PFSK-1 (cell line): ENCODE measurements around the gene PHAX.

Experiments
- FOXP2 ChIP-seq: optimal IDR thresholded peaks from 2 replicates; pipeline ENCODE3; 2011; ENCODE audit warnings: borderline replicate concordance, control low read depth, inconsistent platforms; ENCODE audit not compliant: insufficient read depth; ENCODE audit errors: extremely low read length, extremely low read depth
- POLR2AphosphoS5 ChIP-seq: IDR thresholded peaks from 2 replicates; pipeline ENCODE4 v1.6.1; 2012; ENCODE audit warnings: low read depth, mild to moderate bottlenecking, control low read depth, low read length, moderate library complexity
- SIN3A ChIP-seq: IDR thresholded peaks from 2 replicates; pipeline ENCODE4 v1.6.1; 2012; ENCODE audit warnings: mild to moderate bottlenecking, low read length, moderate library complexity, borderline replicate concordance; ENCODE audit not compliant: insufficient read depth
- TAF1 ChIP-seq: IDR thresholded peaks from 2 replicates; pipeline ENCODE4 v1.6.1; 2012; ENCODE audit warnings: low read length, control low read depth, borderline replicate concordance; ENCODE audit not compliant: insufficient read depth
- TF ChIP-seq, protein P1 (sequence below), 2 experiments: IDR thresholded peaks; 2 replicates each; pipeline versions ENCODE4 v1.6.1 to v1.8.0; 2011 to 2012; ENCODE audit warnings: low read depth in 2 of 2, low read length in 2 of 2, control low read depth in 1 of 2, inconsistent platforms in 1 of 2, mild to moderate bottlenecking in 1 of 2, moderate library complexity in 1 of 2; ENCODE audit not compliant: insufficient read depth in 1 of 2

DNA sequence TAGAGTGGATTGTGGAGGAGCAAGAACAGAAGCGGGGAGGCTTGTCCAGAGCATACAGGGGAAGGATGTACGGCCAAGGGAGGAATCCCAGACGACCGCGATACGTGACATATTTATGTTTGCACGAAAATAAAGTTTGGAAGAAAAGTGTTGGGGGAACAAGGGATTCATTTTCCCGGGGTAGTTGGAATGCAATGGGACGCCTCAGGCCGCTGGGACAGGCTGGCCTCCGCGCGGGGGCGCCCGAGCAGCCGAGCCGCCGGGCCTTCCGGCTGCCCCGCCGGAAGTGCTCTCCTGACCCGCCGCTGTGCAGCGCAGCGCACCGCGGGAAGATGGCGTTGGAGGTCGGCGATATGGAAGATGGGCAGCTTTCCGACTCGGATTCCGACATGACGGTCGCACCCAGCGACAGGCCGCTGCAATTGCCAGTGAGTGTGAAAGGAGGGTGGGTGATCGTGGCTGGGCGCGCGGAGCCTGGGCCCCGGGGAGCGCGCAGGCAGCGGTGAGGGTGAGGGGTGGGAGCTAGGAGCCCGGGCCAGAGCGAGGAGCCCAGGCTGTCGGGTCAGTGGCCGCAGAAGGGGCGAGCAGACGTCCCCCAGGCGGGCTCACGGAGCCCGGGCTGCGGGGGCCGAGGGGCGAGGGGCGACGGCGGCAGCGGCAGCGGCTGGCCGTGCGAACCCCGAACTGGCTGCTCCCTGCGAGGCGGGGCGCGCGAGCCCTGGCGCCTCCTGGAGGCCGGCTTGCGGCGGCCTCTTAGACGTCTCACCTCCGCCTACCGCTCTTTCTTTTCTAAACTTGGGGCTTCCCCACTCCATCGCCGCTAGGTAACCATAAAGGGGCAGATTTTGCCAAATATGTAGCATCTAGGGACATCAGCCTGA is at the start of gene PHAX:
- TF ChIP-seq FOXP2 (peak; percentile 87), TAF1 (peak; percentile 95), POLR2AphosphoS5 (peak; percentile 76; the same call in 1 of the 2 replicates), SIN3A (no peak)
- TF ChIP-seq, protein P1, sequence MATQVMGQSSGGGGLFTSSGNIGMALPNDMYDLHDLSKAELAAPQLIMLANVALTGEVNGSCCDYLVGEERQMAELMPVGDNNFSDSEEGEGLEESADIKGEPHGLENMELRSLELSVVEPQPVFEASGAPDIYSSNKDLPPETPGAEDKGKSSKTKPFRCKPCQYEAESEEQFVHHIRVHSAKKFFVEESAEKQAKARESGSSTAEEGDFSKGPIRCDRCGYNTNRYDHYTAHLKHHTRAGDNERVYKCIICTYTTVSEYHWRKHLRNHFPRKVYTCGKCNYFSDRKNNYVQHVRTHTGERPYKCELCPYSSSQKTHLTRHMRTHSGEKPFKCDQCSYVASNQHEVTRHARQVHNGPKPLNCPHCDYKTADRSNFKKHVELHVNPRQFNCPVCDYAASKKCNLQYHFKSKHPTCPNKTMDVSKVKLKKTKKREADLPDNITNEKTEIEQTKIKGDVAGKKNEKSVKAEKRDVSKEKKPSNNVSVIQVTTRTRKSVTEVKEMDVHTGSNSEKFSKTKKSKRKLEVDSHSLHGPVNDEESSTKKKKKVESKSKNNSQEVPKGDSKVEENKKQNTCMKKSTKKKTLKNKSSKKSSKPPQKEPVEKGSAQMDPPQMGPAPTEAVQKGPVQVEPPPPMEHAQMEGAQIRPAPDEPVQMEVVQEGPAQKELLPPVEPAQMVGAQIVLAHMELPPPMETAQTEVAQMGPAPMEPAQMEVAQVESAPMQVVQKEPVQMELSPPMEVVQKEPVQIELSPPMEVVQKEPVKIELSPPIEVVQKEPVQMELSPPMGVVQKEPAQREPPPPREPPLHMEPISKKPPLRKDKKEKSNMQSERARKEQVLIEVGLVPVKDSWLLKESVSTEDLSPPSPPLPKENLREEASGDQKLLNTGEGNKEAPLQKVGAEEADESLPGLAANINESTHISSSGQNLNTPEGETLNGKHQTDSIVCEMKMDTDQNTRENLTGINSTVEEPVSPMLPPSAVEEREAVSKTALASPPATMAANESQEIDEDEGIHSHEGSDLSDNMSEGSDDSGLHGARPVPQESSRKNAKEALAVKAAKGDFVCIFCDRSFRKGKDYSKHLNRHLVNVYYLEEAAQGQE (IDR thresholded peaks at IDR 0.05; ENCODE audit: insufficient read depth in 1 of 2, low read depth in 2 of 2, low read length in 2 of 2): peak; percentile 21 to 65; a peak in 1 of 4 replicates
